HCT116 (cell line): ENCODE data around the gene PRB2. TPM values are rescaled to one million over a fixed set of nuclear protein-coding genes. Genes with fewer than 3 reads are reported as not detected.
"Not testable (repeated sequence)": the region's sequence is repeated elsewhere in the genome, so short reads cannot be mapped to it uniquely, and the experiment has no call there.

Experiments used
- ATAC-seq: fragments of 200-7000 bp; cut with Tn5 transposase; 2 replicates; pipeline ENCODE4 v1.9.1; 2020; ENCODE audit warnings: mild to moderate bottlenecking, moderate library complexity
- Bru-seq: library from RNA; stranded (reverse); fragments of 400-500 nt; gene quantifications from one replicate; lab custom pipeline; 2021; lab: Mats Ljungman, UMichigan
- BruChase-seq, 2 experiments: library from RNA; stranded (reverse); fragments of 400-500 nt; gene quantifications; one replicate each; lab custom pipeline; 2021; lab: Mats Ljungman, UMichigan
- BruUV-seq: library from RNA; stranded (reverse); fragments of 400-500 nt; replicated peaks from 2 replicates; lab custom pipeline; 2021; lab: Mats Ljungman, UMichigan
- CTCF ChIA-PET: fragments of 300-600 bp; sonication (Branson Sonifier 250); formaldehyde crosslinking; loops from one replicate; lab custom pipeline; 2021; ENCODE audit warnings: antibody characterized with exemption; lab: Charles Lee
- POLR2A ChIA-PET: fragments of 300-600, 350-600 bp; sonication (Branson Sonifier 250); formaldehyde crosslinking; loops from one replicate; lab custom pipeline; 2021; ENCODE audit warnings: antibody characterized with exemption; lab: Charles Lee
- RAD21 ChIA-PET, 2 experiments: fragments of 300-600 bp; sonication (Branson Sonifier 250); formaldehyde crosslinking; loops; one replicate each; lab custom pipeline; 2023; ENCODE audit warnings: low total read pairs in 2 of 2; ENCODE audit not compliant: uncharacterized antibody in 2 of 2, unreplicated experiment in 2 of 2, low non-redundant PET in 1 of 2; lab: Charles Lee
- DNase-seq: peaks from one replicate; pipeline ENCODE4 v3.0.0-alpha.2; 2010; ENCODE audit warnings: low read depth, low spot score
- H2AFZ ChIP-seq: fragments of 200-600 bp; shearing (Covaris generic), sonication (generic); 2 replicates; pipeline ENCODE4 v1.6.1; 2017; ENCODE audit warnings: low read depth, mixed run types, mixed read lengths, antibody characterized with exemption, low read length; ENCODE audit not compliant: poor library complexity, severe bottlenecking
- H3K27ac ChIP-seq: 2 replicates; pipeline ENCODE4 v1.5.1; 2012; ENCODE audit warnings: low read depth, low read length
- H3K27me3 ChIP-seq: fragments of 200-600 bp; sonication (generic); 2 replicates; pipeline ENCODE4 v1.6.1; 2016; ENCODE audit warnings: mixed run types, low read length, mixed read lengths; ENCODE audit not compliant: insufficient read depth
- H3K36me3 ChIP-seq, 2 experiments: fragments of 200-500 bp in 1 of 2; fragments of 200-600 bp in 1 of 2; sonication (Bioruptor generic) in 1 of 2; sonication (generic) in 1 of 2; 2 replicates each; pipeline versions ENCODE4 v1.5.1 to v1.6.1; 2014 to 2016; ENCODE audit warnings: low read length in 2 of 2, inconsistent platforms in 1 of 2, mixed read lengths in 1 of 2, mixed run types in 1 of 2; ENCODE audit not compliant: insufficient read depth in 2 of 2, control insufficient read depth in 1 of 2
- H3K4me1 ChIP-seq, 2 experiments: fragments of 200-600 bp in 1 of 2; sonication (generic) in 1 of 2; 2 replicates each; pipeline versions ENCODE4 v1.5.1 to v1.6.1; 2012 to 2017; ENCODE audit warnings: low read length in 2 of 2, inconsistent platforms in 1 of 2, mild to moderate bottlenecking in 1 of 2, mixed read lengths in 1 of 2, mixed run types in 1 of 2, moderate library complexity in 1 of 2; ENCODE audit not compliant: insufficient read depth in 2 of 2, control insufficient read depth in 1 of 2
- H3K4me2 ChIP-seq: fragments of 200-600 bp; sonication (generic); 2 replicates; pipeline ENCODE4 v1.6.1; 2017; ENCODE audit warnings: mixed run types, low read length, mixed read lengths
- H3K4me3 ChIP-seq, 2 experiments: fragments of 200-600 bp in 1 of 2; sonication (generic) in 1 of 2; replicated peaks in 1 of 2; 2 replicates each; pipeline ENCODE4 v1.5.1; 2011 to 2016; ENCODE audit warnings: low read length in 2 of 2, control low read depth in 1 of 2, low read depth in 1 of 2, mild to moderate bottlenecking in 1 of 2, mixed read lengths in 1 of 2, mixed run types in 1 of 2
- H3K79me2 ChIP-seq: fragments of 200-600 bp; sonication (generic); 2 replicates; pipeline ENCODE4 v1.6.1; 2017; ENCODE audit warnings: mild to moderate bottlenecking, mixed run types, low read length, moderate library complexity, mixed read lengths; ENCODE audit not compliant: insufficient read depth
- H3K9ac ChIP-seq: fragments of 200-600 bp; sonication (generic); 2 replicates; pipeline ENCODE4 v1.6.1; 2016; ENCODE audit warnings: low read length, mixed read lengths
- H3K9me2 ChIP-seq: fragments of 200-600 bp; sonication (generic), shearing (Covaris generic); 2 replicates; pipeline ENCODE4 v1.6.1; 2017; ENCODE audit warnings: mixed run types, mild to moderate bottlenecking, moderate library complexity; ENCODE audit not compliant: insufficient read depth
- H3K9me3 ChIP-seq, 2 experiments: fragments of 200-500 bp in 1 of 2; fragments of 200-600 bp in 1 of 2; sonication (Bioruptor generic) in 1 of 2; sonication (generic) in 1 of 2; 2 replicates each; pipeline ENCODE4 v1.6.1; 2014 to 2017; ENCODE audit warnings: low read length in 2 of 2, mixed read lengths in 2 of 2, inconsistent platforms in 1 of 2, low read depth in 1 of 2, mild to moderate bottlenecking in 1 of 2, mixed run types in 1 of 2, moderate library complexity in 1 of 2; ENCODE audit not compliant: control insufficient read depth in 1 of 2, insufficient read depth in 1 of 2
- H4K20me1 ChIP-seq: fragments of 200-600 bp; sonication (generic), shearing (Covaris generic); 2 replicates; pipeline ENCODE4 v1.6.1; 2017; ENCODE audit warnings: mixed run types, mild to moderate bottlenecking, moderate library complexity; ENCODE audit not compliant: insufficient read depth
- CTCF ChIP-seq, 3 experiments: fragments of 200-600 bp in 1 of 3; sonication (generic) in 1 of 3; IDR thresholded peaks in 2 of 3; conservative IDR thresholded peaks in 1 of 3; 2 replicates each; pipeline ENCODE4 v1.5.1; 2012 to 2017; ENCODE audit warnings: low read depth in 2 of 3, low read length in 2 of 3, antibody characterized with exemption in 1 of 3, borderline replicate concordance in 1 of 3, control low read depth in 1 of 3, mild to moderate bottlenecking in 1 of 3, mixed read lengths in 1 of 3, mixed run types in 1 of 3, moderate library complexity in 1 of 3; ENCODE audit not compliant: insufficient read depth in 1 of 3
- EGR1 ChIP-seq: IDR thresholded peaks from 2 replicates; pipeline ENCODE4 v1.6.1; 2012; ENCODE audit warnings: low read depth
- TCF7L2 ChIP-seq: IDR thresholded peaks from 2 replicates; pipeline ENCODE4 v1.7.0; 2011; ENCODE audit warnings: borderline replicate concordance, inconsistent platforms; ENCODE audit not compliant: insufficient read depth, insufficient read length; ENCODE audit errors: extremely low read depth
- YY1 ChIP-seq: IDR thresholded peaks from 2 replicates; pipeline ENCODE4 v1.6.1; 2011; ENCODE audit warnings: low read length, low read depth, moderate library complexity, mild to moderate bottlenecking; ENCODE audit not compliant: insufficient replicate concordance; ENCODE audit errors: extremely low read depth
- ZFX ChIP-seq: fragments of 450-650 bp; IDR thresholded peaks from 2 replicates; pipeline ENCODE4 v1.6.1; 2017
- ZNF274 ChIP-seq: fragments of 200-500 bp; sonication (Bioruptor generic); IDR thresholded peaks from 2 replicates; pipeline ENCODE4 v1.6.1; 2014; ENCODE audit warnings: mild to moderate bottlenecking, low read depth, low read length, inconsistent platforms
- intact Hi-C: fragments of 100-400 bp; cut with micrococcal nuclease; formaldehyde crosslinking; loops from 2 replicates; pipeline ENCODE4 v1.10.0; 2022
- long read RNA-seq: library from polyadenylated mRNA; unstranded; transcript quantifications from one replicate; pipeline ENCODE4 v2.0.0, GENCODE V29; 2021; ENCODE audit not compliant: unreplicated experiment
- polyA plus RNA-seq: library from polyadenylated mRNA; unstranded; fragments of >200 nt; gene quantifications from 2 replicates; pipeline ENCODE4 v1.2.1, GENCODE V29; 2012; ENCODE audit warnings: missing spikeins
- total RNA-seq: library from RNA; stranded (reverse); gene quantifications from one replicate; pipeline ENCODE4 v1.2.1, GENCODE V29; 2021; ENCODE audit not compliant: unreplicated experiment

The PRB2 gene
- not detected for total RNA-seq
- not detected in 2 replicates for polyA plus RNA-seq
- Bru-seq, nascent RNA, result not detected
- not detected for BruChase-seq, experiment 1, labeled RNA remaining after a 6-hour chase
- BruChase-seq, experiment 2, labeled RNA remaining after a 2-hour chase, result not detected
- long read RNA-seq, result 0 reads

GRCh38 chr12:11395467-11395866 is at the start of gene PRB2:
Gene PRB2, minus strand, starts transcription at chr12:11395567. Its CDS starts 38 bp downstream, at chr12:11395529.
- CTCF ChIA-PET, H3K9ac ChIP-seq, H3K27ac ChIP-seq, H3K9me3 ChIP-seq, H3K4me2 ChIP-seq, BruUV-seq, POLR2A ChIA-PET, H4K20me1 ChIP-seq, DNase-seq, H3K9me2 ChIP-seq, intact Hi-C loops, RAD21 ChIA-PET, H3K4me1 ChIP-seq, H3K79me2 ChIP-seq, H3K4me3 ChIP-seq, ATAC-seq, H2AFZ ChIP-seq, H3K36me3 ChIP-seq: not testable (repeated sequence)
- H3K27me3 ChIP-seq, result peaks cover 35% of the 10 kb centered on the region

- H2AFZ ChIP-seq, result no peak overlapping the region
- no peaks in the 10 kb centered on the region for H3K79me2 ChIP-seq
- ChIA-PET CTCF (no interaction called here), RAD21 (no interaction called here), POLR2A (no interaction called here)
- no peak for ATAC-seq
- peaks cover 52% of the 10 kb centered on the region for H3K27me3 ChIP-seq
- no peaks in the 10 kb centered on the region for H3K9me3 ChIP-seq
- H3K9me2 ChIP-seq, result no peaks in the 10 kb centered on the region
- H3K36me3 ChIP-seq, result no peaks in the 10 kb centered on the region
- no TSS peak for BruUV-seq
- no peaks in the 10 kb centered on the region for H4K20me1 ChIP-seq
- H3K4me2 ChIP-seq, result no peak overlapping the region
- intact Hi-C loops, result no loop called here
- TF ChIP-seq EGR1 (no peak), ZNF274 (no peak), CTCF (IDR thresholded peaks at IDR 0.05 in 2 of 3, conservative IDR thresholded peaks at IDR 0.05 in 1 of 3; ENCODE audit: borderline replicate concordance in 1 of 3, insufficient read depth in 1 of 3, low read depth in 2 of 3, low read length in 2 of 3) (no peak), YY1 (no peak), TCF7L2 (no peak), ZFX (no peak)
- no peak overlapping the region for H3K27ac ChIP-seq
- no peak overlapping the region for H3K9ac ChIP-seq
- no peak overlapping the region for H3K4me3 ChIP-seq
- H3K4me1 ChIP-seq, result no peaks in the 10 kb centered on the region
- DNase-seq, result no peak
Measured at GRCh38 chr12:11437966-11438365, 42.6 kb upstream of the PRB2 start.
